ENCODE data around the gene CFHR5. TPM values are rescaled to one million over a fixed set of nuclear protein-coding genes. Genes with fewer than 3 reads are reported as not detected.
"Not testable (repeated sequence)": the region's sequence is repeated elsewhere in the genome, so short reads cannot be mapped to it uniquely, and the experiment has no call there.

CFHR5 gene
- total and polyA plus RNA-seq, 4 donors, result not detected

- no peak overlapping the region for H3K27ac ChIP-seq (ENCODE audit: low read depth in 1 of 2, low read length in 1 of 2)
- H3K36me3 ChIP-seq (ENCODE audit: control insufficient read depth in 4 of 4, insufficient read depth in 4 of 4, low read length in 4 of 4), result no peaks in the 10 kb centered on the region
- H3K4me3 ChIP-seq, result no peak overlapping the region
- H3K9me3 ChIP-seq (ENCODE audit: control insufficient read depth in 4 of 4, insufficient read depth in 3 of 4, low read length in 3 of 4), result no peaks in the 10 kb centered on the region
- ATAC-seq (ENCODE audit: insufficient read depth, low FRiP score), result no peak
- DNase-seq, result no peak
- H3K9ac ChIP-seq (ENCODE audit: insufficient read depth in 1 of 2, low read length in 2 of 2), result no peak overlapping the region
- TF ChIP-seq CTCF (IDR thresholded peaks at IDR 0.05; ENCODE audit: control extremely low read depth, extremely low read depth), result no peak
- no peaks in the 10 kb centered on the region for H3K27me3 ChIP-seq (ENCODE audit: control insufficient read depth in 3 of 3, insufficient read depth in 3 of 3, low read length in 2 of 3)
- no peaks in the 10 kb centered on the region for H3K4me1 ChIP-seq (ENCODE audit: control insufficient read depth in 5 of 5, insufficient read depth in 5 of 5, low read length in 5 of 5)
These were observed 52.4 kb downstream of the CFHR5 start for GRCh38 chr1:197029749-197030148.

- H3K4me1 ChIP-seq (ENCODE audit: control insufficient read depth in 5 of 5, insufficient read depth in 5 of 5, low read length in 5 of 5); H3K9ac ChIP-seq (ENCODE audit: insufficient read depth in 1 of 2, low read length in 2 of 2); H3K4me3 ChIP-seq; H3K36me3 ChIP-seq (ENCODE audit: control insufficient read depth in 4 of 4, insufficient read depth in 4 of 4, low read length in 4 of 4); DNase-seq; H3K9me3 ChIP-seq (ENCODE audit: control insufficient read depth in 4 of 4, insufficient read depth in 3 of 4, low read length in 3 of 4); H3K27ac ChIP-seq (ENCODE audit: low read depth in 1 of 2, low read length in 1 of 2); ATAC-seq (ENCODE audit: insufficient read depth, low FRiP score); H3K27me3 ChIP-seq (ENCODE audit: control insufficient read depth in 3 of 3, insufficient read depth in 3 of 3, low read length in 2 of 3): not testable (repeated sequence)
- 83 to 85% methylated on average over 6 of the region's 6 CpGs for WGBS, 2 donors
These were observed 57.4 kb downstream of the CFHR5 start for GRCh38 chr1:197034631-197035339.

- no peaks in the 10 kb centered on the region for H3K27me3 ChIP-seq (ENCODE audit: control insufficient read depth in 3 of 3, insufficient read depth in 3 of 3, low read length in 2 of 3)
- no peaks in the 10 kb centered on the region for H3K36me3 ChIP-seq (ENCODE audit: control insufficient read depth in 4 of 4, insufficient read depth in 4 of 4, low read length in 4 of 4)
- H3K4me3 ChIP-seq, result no peak overlapping the region
- DNase-seq, result no peak
- 84 to 92% methylated on average over 3 of the region's 3 CpGs for WGBS, 2 donors
- no peak for TF ChIP-seq CTCF (IDR thresholded peaks at IDR 0.05; ENCODE audit: control extremely low read depth, extremely low read depth)
- no peaks in the 10 kb centered on the region for H3K9me3 ChIP-seq (ENCODE audit: control insufficient read depth in 4 of 4, insufficient read depth in 3 of 4, low read length in 3 of 4)
- H3K4me1 ChIP-seq (ENCODE audit: control insufficient read depth in 5 of 5, insufficient read depth in 5 of 5, low read length in 5 of 5), result no peaks in the 10 kb centered on the region
- no peak overlapping the region for H3K27ac ChIP-seq (ENCODE audit: low read depth in 1 of 2, low read length in 1 of 2)
- no peak for ATAC-seq (ENCODE audit: insufficient read depth, low FRiP score)
- no peak overlapping the region for H3K9ac ChIP-seq (ENCODE audit: insufficient read depth in 1 of 2, low read length in 2 of 2)
These were observed 59.5 kb downstream of the CFHR5 start for GRCh38 chr1:197036861-197037260.

- no peak overlapping the region for H3K27ac ChIP-seq (ENCODE audit: low read depth in 1 of 2, low read length in 1 of 2)
- TF ChIP-seq CTCF (IDR thresholded peaks at IDR 0.05; ENCODE audit: control extremely low read depth, extremely low read depth), result no peak
- H3K9me3 ChIP-seq (ENCODE audit: control insufficient read depth in 4 of 4, insufficient read depth in 3 of 4, low read length in 3 of 4), result no peaks in the 10 kb centered on the region
- DNase-seq (no peak), ATAC-seq (ENCODE audit: insufficient read depth, low FRiP score) (no peak)
- H3K4me1 ChIP-seq (ENCODE audit: control insufficient read depth in 5 of 5, insufficient read depth in 5 of 5, low read length in 5 of 5), result no peaks in the 10 kb centered on the region
- H3K4me3 ChIP-seq, result no peak overlapping the region
- WGBS, 2 donors, result 71 to 77% methylated on average over 7 of the region's 7 CpGs
- H3K9ac ChIP-seq (ENCODE audit: insufficient read depth in 1 of 2, low read length in 2 of 2), result no peak overlapping the region
- H3K36me3 ChIP-seq (ENCODE audit: control insufficient read depth in 4 of 4, insufficient read depth in 4 of 4, low read length in 4 of 4), result no peaks in the 10 kb centered on the region
- no peaks in the 10 kb centered on the region for H3K27me3 ChIP-seq (ENCODE audit: control insufficient read depth in 3 of 3, insufficient read depth in 3 of 3, low read length in 2 of 3)
These were observed 64.4 kb downstream of the CFHR5 start for GRCh38 chr1:197041486-197042353.

All from lung (tissue), 12 donors.